SH-SY5Y (cell line): ENCODE results near the gene XPC.

Experiments
- GATA2 ChIP-seq: IDR thresholded peaks from 2 replicates; pipeline ENCODE4 v1.6.1; 2011; ENCODE audit warnings: mild to moderate bottlenecking, low read depth, low read length
- GATA3 ChIP-seq: IDR thresholded peaks from 2 replicates; pipeline ENCODE4 v1.6.1; 2011; ENCODE audit warnings: low read depth, mild to moderate bottlenecking, low read length, moderate library complexity

DNA sequence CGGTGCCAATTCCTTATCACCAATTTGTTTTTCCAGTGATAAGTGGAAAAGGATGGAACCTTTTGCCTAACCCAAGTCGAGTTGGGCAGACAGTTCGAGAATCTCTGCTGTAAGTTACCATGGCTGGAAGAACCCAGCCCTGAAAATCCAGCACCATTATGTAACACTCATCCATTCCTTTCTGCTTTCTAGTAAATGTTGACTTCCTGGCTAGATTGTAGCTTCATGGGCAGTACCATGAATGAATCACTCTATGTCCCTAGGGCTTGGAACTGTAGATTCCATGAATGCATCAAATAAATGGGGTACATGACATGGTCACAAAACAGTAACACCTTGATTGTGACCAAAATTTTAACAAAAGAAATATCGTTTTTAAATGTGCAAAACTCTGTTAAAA, 67.7 kb downstream of the XPC start:
- no peak for TF ChIP-seq GATA2
- TF ChIP-seq GATA3, result no peak
